ENCODE data around the gene SLBP.

SLBP gene

GRCh38 chr4:1666391-1666790 is 45.7 kb downstream of the SLBP start:
- Histone ChIP-seq H3K4me3 (ENCODE audit: low read length) (no peak overlapping the region), H3K9me3 (ENCODE audit: control insufficient read depth, low read length) (no peaks in the 10 kb centered on the region), H3K4me1 (ENCODE audit: control insufficient read depth, insufficient read depth, low read length) (no peaks in the 10 kb centered on the region), H3K9ac (ENCODE audit: low read length) (no peak overlapping the region), H3K36me3 (ENCODE audit: control insufficient read depth, insufficient read depth, low read length, severe bottlenecking) (no peaks in the 10 kb centered on the region), H3K27me3 (replicated peaks; ENCODE audit: control insufficient read depth, insufficient read depth, low read length) (no peaks in the 10 kb centered on the region)
- DNase-seq (ENCODE audit: low read depth), result no peak

- no peak overlapping the region for H3K4me3 ChIP-seq (ENCODE audit: low read length)
These were observed 48.0 kb downstream of the SLBP start for GRCh38 chr4:1664141-1664540.

GRCh38 chr4:1663549-1663948 is 48.6 kb downstream of the SLBP start:
- no peaks in the 10 kb centered on the region for H3K4me1 ChIP-seq (ENCODE audit: control insufficient read depth, insufficient read depth, low read length)
- H3K27me3 ChIP-seq (replicated peaks; ENCODE audit: control insufficient read depth, insufficient read depth, low read length), result no peaks in the 10 kb centered on the region
- no peaks in the 10 kb centered on the region for H3K9me3 ChIP-seq (ENCODE audit: control insufficient read depth, low read length)
- no peak for DNase-seq (ENCODE audit: low read depth)
- no peak overlapping the region for H3K4me3 ChIP-seq (ENCODE audit: low read length)
- H3K36me3 ChIP-seq (ENCODE audit: control insufficient read depth, insufficient read depth, low read length, severe bottlenecking), result no peaks in the 10 kb centered on the region
- no peak overlapping the region for H3K9ac ChIP-seq (ENCODE audit: low read length)

More at GRCh38 chr4:1664141-1664540, 48.0 kb downstream of the SLBP start:
- DNase-seq (ENCODE audit: low read depth), result no peak
- Histone ChIP-seq H3K9me3 (ENCODE audit: control insufficient read depth, low read length) (no peaks in the 10 kb centered on the region), H3K9ac (ENCODE audit: low read length) (no peak overlapping the region), H3K27me3 (replicated peaks; ENCODE audit: control insufficient read depth, insufficient read depth, low read length) (no peaks in the 10 kb centered on the region), H3K36me3 (ENCODE audit: control insufficient read depth, insufficient read depth, low read length, severe bottlenecking) (no peaks in the 10 kb centered on the region), H3K4me1 (ENCODE audit: control insufficient read depth, insufficient read depth, low read length) (no peaks in the 10 kb centered on the region)

- Histone ChIP-seq H3K4me1 (ENCODE audit: control insufficient read depth, insufficient read depth, low read length) (no peaks in the 10 kb centered on the region), H3K9ac (ENCODE audit: low read length) (no peak overlapping the region), H3K9me3 (ENCODE audit: control insufficient read depth, low read length) (no peaks in the 10 kb centered on the region), H3K27me3 (replicated peaks; ENCODE audit: control insufficient read depth, insufficient read depth, low read length) (no peaks in the 10 kb centered on the region), H3K36me3 (ENCODE audit: control insufficient read depth, insufficient read depth, low read length, severe bottlenecking) (no peaks in the 10 kb centered on the region), H3K4me3 (ENCODE audit: low read length) (no peak overlapping the region)
- no peak for DNase-seq (ENCODE audit: low read depth)
These were observed 50.4 kb downstream of the SLBP start for GRCh38 chr4:1661695-1662094.

- H3K36me3 ChIP-seq (ENCODE audit: control insufficient read depth, insufficient read depth, low read length, severe bottlenecking), result no peaks in the 10 kb centered on the region
- DNase-seq (ENCODE audit: low read depth), result no peak
- H3K4me3 ChIP-seq (ENCODE audit: low read length), result no peak overlapping the region
- no peaks in the 10 kb centered on the region for H3K27me3 ChIP-seq (replicated peaks; ENCODE audit: control insufficient read depth, insufficient read depth, low read length)
- H3K9me3 ChIP-seq (ENCODE audit: control insufficient read depth, low read length), result no peaks in the 10 kb centered on the region
- no peaks in the 10 kb centered on the region for H3K4me1 ChIP-seq (ENCODE audit: control insufficient read depth, insufficient read depth, low read length)
- no peak overlapping the region for H3K9ac ChIP-seq (ENCODE audit: low read length)
These were observed 51.0 kb downstream of the SLBP start for GRCh38 chr4:1660948-1661677.

- Histone ChIP-seq H3K9me3 (ENCODE audit: control insufficient read depth, low read length) (no peaks in the 10 kb centered on the region), H3K9ac (ENCODE audit: low read length) (no peak overlapping the region), H3K27me3 (replicated peaks; ENCODE audit: control insufficient read depth, insufficient read depth, low read length) (no peaks in the 10 kb centered on the region), H3K4me1 (ENCODE audit: control insufficient read depth, insufficient read depth, low read length) (no peaks in the 10 kb centered on the region), H3K4me3 (ENCODE audit: low read length) (no peak overlapping the region), H3K36me3 (ENCODE audit: control insufficient read depth, insufficient read depth, low read length, severe bottlenecking) (no peaks in the 10 kb centered on the region)
- no peak for DNase-seq (ENCODE audit: low read depth)
These were observed 52.7 kb downstream of the SLBP start for GRCh38 chr4:1659104-1660043.

GRCh38 chr4:1658581-1658980 is 53.5 kb downstream of the SLBP start:
- Histone ChIP-seq H3K36me3 (ENCODE audit: control insufficient read depth, insufficient read depth, low read length, severe bottlenecking) (no peaks in the 10 kb centered on the region), H3K4me1 (ENCODE audit: control insufficient read depth, insufficient read depth, low read length) (no peaks in the 10 kb centered on the region), H3K9me3 (ENCODE audit: control insufficient read depth, low read length) (no peaks in the 10 kb centered on the region), H3K9ac (ENCODE audit: low read length) (no peak overlapping the region), H3K27me3 (replicated peaks; ENCODE audit: control insufficient read depth, insufficient read depth, low read length) (no peaks in the 10 kb centered on the region), H3K4me3 (ENCODE audit: low read length) (no peak overlapping the region)
- DNase-seq (ENCODE audit: low read depth), result no peak

- no peaks in the 10 kb centered on the region for H3K36me3 ChIP-seq (ENCODE audit: control insufficient read depth, insufficient read depth, low read length, severe bottlenecking)
- H3K9me3 ChIP-seq (ENCODE audit: control insufficient read depth, low read length), result no peaks in the 10 kb centered on the region
- H3K9ac ChIP-seq (ENCODE audit: low read length), result no peak overlapping the region
- no peaks in the 10 kb centered on the region for H3K27me3 ChIP-seq (replicated peaks; ENCODE audit: control insufficient read depth, insufficient read depth, low read length)
- no peaks in the 10 kb centered on the region for H3K4me1 ChIP-seq (ENCODE audit: control insufficient read depth, insufficient read depth, low read length)
- H3K4me3 ChIP-seq (ENCODE audit: low read length), result no peak overlapping the region
- DNase-seq (ENCODE audit: low read depth), result no peak
These were observed 54.0 kb downstream of the SLBP start for GRCh38 chr4:1658146-1658545.

- Histone ChIP-seq H3K4me1 (ENCODE audit: control insufficient read depth, insufficient read depth, low read length) (no peaks in the 10 kb centered on the region), H3K36me3 (ENCODE audit: control insufficient read depth, insufficient read depth, low read length, severe bottlenecking) (no peaks in the 10 kb centered on the region), H3K4me3 (ENCODE audit: low read length) (no peak overlapping the region), H3K9me3 (ENCODE audit: control insufficient read depth, low read length) (no peaks in the 10 kb centered on the region), H3K27me3 (replicated peaks; ENCODE audit: control insufficient read depth, insufficient read depth, low read length) (no peaks in the 10 kb centered on the region), H3K9ac (ENCODE audit: low read length) (no peak overlapping the region)
- no peak for DNase-seq (ENCODE audit: low read depth)
These were observed 55.1 kb downstream of the SLBP start for GRCh38 chr4:1656986-1657385.

- no peak overlapping the region for H3K9ac ChIP-seq (ENCODE audit: low read length)
- H3K9me3 ChIP-seq (ENCODE audit: control insufficient read depth, low read length), result no peaks in the 10 kb centered on the region
- no peaks in the 10 kb centered on the region for H3K36me3 ChIP-seq (ENCODE audit: control insufficient read depth, insufficient read depth, low read length, severe bottlenecking)
- H3K27me3 ChIP-seq (replicated peaks; ENCODE audit: control insufficient read depth, insufficient read depth, low read length), result no peaks in the 10 kb centered on the region
- no peak for DNase-seq (ENCODE audit: low read depth)
- H3K4me1 ChIP-seq (ENCODE audit: control insufficient read depth, insufficient read depth, low read length), result no peaks in the 10 kb centered on the region
- H3K4me3 ChIP-seq (ENCODE audit: low read length), result no peak overlapping the region
These were observed 56.0 kb downstream of the SLBP start for GRCh38 chr4:1656132-1656531.

GRCh38 chr4:1655676-1656075 is 56.4 kb downstream of the SLBP start:
- Histone ChIP-seq H3K36me3 (ENCODE audit: control insufficient read depth, insufficient read depth, low read length, severe bottlenecking) (no peaks in the 10 kb centered on the region), H3K9ac (ENCODE audit: low read length) (no peak overlapping the region), H3K27me3 (replicated peaks; ENCODE audit: control insufficient read depth, insufficient read depth, low read length) (no peaks in the 10 kb centered on the region), H3K9me3 (ENCODE audit: control insufficient read depth, low read length) (no peaks in the 10 kb centered on the region), H3K4me3 (ENCODE audit: low read length) (no peak overlapping the region), H3K4me1 (ENCODE audit: control insufficient read depth, insufficient read depth, low read length) (no peaks in the 10 kb centered on the region)
- no peak for DNase-seq (ENCODE audit: low read depth)

All from adipocyte (in vitro differentiated cells).